DMS153 treated with DMSO at 0.1 percent for 48 hours (cell line): Measurements from ENCODE around the gene MED20.
A peak's percentile ranks its signal among the peaks of the same experiment; 100 is the strongest.
"Not testable (repeated sequence)": the region's sequence is repeated elsewhere in the genome, so short reads cannot be mapped to it uniquely, and the experiment has no call there.

Experiments used
- DNase-seq: peaks from one replicate; lab custom pipeline; 2025; ENCODE audit not compliant: unreplicated experiment; lab: John Stamatoyannopoulos, UW

MED20 gene, protein sequence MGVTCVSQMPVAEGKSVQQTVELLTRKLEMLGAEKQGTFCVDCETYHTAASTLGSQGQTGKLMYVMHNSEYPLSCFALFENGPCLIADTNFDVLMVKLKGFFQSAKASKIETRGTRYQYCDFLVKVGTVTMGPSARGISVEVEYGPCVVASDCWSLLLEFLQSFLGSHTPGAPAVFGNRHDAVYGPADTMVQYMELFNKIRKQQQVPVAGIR

GRCh38 chr6:41920921-41921711, at the start of gene MED20, which contains the start of gene BYSL:
TSS of gene MED20 (minus strand) at chr6:41921139. CDS start at chr6:41921018, 121 bp downstream.
TSS of gene BYSL (plus strand) at chr6:41921499. CDS start at chr6:41921563, 64 bp downstream.
- DNase-seq: peak; percentile 94

DNA sequence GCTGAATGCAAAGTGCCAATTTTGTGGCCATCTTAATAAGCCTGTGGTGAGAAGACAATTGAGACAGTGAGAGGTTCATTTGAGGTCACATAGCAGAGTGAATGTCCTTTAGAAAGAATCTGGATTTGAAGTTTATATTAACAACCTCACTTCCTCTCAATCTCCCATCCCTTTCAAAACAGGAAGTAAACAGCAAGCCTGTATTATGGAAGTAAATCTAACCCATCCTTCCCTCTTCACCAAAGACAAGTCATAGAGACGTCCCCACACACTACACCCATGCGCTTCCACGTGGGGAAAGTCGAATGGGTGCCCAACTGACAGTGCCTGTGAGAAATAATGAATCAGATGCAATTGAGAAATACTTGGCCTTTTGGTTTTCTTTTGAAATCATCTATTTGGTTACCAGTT, 49.5 kb upstream of the MED20 start:
- DNase-seq: no peak

DNA sequence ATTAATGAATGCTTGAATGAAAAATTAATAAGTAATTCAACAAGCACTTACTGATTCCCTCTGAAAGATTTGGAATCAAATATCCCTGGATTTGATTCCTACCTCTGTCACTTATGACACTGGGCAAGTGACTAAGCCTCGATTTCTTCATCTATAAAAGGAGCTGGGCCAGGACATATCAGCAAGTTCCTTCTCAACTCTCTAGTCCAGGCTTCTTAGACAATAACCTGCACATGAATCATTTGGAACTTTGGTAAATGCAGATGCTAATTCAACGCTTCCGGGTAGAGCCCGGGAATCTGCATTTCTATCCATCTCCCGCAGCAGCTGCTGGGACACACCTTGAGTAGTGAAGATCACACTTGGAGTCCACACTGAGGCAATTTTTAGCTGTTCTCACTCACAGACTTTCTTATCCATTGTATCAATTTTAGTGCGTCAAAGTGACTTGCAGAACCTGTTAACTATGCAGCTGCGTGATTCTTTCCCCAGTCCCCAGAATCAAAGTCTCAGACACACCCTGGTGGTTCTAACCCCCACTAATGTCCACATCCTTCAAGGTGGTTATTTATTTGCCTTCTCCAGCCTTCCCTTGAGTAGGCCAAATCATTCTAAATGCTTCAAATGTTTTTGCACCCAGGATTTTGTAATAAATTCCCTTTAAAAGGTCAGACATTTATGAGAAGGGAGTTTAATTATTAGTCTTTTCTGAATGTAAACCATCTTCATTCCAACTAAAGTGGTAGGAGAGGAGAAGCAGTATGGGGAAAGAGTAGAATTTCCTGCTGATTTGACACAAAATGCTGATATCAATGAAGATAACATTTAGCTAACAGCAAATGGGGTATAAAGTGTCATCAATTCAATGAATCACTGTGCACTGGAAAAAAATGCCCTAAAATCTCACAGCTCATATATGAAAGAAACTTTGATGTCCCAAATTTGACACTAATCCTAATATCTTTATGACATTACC, 46.7 kb upstream of the MED20 start:
- no peak for DNase-seq

- DNase-seq: no peak
Observed at GRCh38 chr6:41966961-41967311, 46.0 kb upstream of the MED20 start.

DNA sequence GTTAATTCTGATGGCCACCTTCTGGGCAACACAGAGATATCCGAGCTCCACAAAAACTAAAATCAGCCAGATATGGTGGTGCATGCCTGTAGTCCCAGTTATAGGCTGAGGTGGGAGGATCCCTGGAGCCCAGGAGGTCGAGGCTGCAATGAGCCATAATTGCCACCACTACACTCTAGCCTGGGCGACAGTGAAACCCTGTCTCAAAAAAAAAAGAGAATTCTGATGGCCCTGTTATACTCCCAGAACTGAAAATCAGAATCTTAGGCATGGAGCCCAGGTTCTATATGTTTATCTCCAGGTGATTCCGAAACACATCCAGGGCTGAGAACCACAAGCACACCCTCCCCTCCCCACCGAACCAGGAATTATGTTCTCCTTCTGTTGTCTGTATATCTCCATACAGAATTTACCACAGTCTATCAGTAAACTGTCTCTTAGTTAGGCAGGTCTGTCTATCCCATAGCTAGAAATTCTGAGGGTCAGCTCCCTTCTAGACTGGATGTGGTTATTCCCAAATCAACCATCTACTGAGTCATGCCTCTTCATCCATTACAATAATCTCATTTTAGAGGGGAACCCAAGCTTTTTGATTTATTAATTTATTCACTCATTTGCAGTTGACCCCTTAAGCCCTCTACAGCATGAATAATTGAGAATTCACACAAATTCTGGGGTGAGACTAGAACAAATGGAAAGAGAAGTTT, 45.4 kb upstream of the MED20 start:
- DNase-seq: no peak

DNA sequence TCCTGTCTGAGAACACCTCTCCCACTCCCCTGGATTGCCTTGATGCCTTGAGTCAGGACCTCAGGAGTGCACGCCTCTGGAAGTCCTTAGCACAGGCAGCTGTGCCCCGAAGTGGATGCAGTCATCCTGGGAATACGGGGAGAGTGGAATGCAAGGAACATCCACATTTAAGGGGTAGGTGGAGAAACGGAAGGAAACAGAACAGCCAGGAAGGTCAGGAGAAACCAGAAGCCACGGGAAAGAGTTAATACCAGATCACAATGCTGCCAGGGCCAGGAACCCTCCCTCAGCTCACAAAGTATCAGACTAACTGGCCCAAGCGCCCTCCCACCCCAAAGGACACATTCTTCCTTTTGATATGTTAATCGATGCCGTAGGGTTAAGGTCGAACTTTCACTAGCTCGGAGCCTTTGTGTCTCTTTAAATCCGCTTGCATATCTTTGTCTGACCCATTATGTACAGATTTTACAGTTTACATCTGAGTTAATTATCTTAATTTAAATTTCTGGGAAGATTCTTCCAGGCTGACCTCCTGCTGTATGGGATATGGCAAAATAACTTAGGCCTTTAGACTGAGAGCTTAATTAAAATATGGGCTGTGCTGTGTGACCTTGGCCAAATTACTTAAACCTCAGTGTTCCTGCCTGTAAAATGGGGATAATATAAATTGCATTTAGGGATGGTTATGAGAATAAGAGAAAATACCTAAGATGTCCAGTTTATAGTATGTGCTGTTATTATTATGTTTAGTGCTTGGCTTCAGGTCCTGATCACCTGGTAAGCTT, 44.7 kb upstream of the MED20 start:
- DNase-seq: no peak

DNA sequence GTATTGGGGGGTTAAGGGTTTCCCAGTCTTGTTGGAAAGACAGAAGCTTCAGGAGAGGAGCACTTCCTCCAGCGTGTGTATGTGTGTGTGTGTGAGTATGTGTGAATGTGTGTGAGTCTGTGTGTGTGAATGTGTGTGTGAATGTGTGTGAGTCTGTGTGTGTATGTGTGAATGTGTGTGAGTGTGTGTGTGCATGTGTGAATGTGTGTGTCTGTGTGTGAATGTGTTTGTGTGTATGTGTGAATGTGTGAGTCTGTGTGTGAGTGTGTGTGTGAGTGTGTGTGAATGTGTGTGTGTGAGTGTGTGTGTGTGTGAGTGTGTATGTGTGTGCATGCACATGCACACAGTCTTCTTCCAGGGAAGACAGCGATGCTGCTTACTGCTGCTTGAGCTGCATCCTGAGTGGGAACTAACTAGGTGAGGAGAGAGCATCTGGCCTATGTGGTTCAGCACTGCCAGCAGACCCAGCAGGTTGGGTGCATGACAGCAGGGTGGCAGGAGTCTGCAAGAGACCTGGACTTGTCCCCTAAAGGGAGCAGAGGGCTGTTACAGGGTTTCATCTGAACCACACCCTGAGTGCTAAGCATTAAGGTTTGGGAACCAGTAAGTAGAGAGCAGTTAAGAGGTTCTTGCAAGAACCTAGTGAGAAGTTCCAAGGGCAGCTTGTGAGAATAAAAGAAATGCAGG, 43.4 kb upstream of the MED20 start:
- no peak for DNase-seq

GRCh38 chr6:41963371-41963770, 42.4 kb upstream of the MED20 start:
- no peak for DNase-seq

DNA sequence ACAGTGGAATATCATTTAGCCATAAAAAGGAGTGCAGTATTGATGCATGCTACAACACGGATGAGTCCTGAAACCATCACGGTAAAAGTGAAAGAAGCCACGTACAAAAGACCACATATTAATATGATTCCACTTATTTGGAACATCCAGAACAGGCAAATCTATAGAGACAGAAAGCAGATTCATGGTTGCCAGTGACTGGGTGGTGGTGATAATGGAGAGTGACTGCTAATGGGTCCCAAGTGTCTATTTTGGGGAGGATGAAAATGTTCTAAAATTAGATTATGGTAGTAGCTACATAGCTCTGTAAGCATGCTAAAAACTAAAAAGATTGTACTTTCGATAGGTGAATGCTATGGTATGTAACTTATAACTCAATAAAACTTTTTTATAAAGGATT, 39.1 kb upstream of the MED20 start:
- DNase-seq: no peak

DNA sequence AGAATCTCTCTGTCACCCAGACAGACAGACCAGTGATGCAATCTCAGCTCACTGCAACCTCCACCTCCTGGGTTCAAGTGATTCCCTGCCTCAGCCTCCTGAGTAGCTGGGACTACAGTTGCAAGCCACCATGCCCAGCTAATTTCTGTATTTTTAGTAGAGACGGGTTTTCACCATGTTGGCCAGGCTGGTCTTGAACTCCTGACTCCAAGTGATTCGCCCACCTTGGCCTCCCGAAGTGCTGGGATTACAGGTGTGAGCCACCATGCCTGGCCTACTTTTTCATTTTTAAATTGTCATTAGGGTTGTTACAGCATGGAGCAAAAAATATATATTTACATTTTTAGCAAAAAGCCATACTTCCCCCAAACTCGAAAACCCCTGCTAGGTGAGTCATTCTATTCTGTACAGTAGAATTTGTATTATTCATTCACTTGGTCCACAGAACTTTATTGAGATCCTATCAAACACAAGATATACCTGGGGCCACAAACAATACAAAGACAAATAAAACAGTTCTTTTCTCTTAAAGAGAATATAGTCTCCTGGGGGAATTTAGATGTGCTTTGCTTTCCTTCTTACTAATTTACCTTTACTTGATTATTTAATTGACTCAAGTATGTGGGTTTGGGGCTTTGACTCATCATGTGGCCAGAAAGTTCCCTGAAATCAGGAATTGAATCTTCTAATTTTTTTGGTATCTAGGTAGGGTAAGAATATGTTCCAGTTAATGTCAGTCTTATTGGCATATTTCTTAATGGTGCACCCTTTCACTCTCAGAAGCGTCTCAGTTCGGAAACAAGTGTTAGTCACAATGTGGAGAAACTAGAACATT, 37.3 kb upstream of the MED20 start:
- DNase-seq: no peak

GRCh38 chr6:41957117-41957516, 36.2 kb upstream of the MED20 start:
- DNase-seq: no peak

DNA sequence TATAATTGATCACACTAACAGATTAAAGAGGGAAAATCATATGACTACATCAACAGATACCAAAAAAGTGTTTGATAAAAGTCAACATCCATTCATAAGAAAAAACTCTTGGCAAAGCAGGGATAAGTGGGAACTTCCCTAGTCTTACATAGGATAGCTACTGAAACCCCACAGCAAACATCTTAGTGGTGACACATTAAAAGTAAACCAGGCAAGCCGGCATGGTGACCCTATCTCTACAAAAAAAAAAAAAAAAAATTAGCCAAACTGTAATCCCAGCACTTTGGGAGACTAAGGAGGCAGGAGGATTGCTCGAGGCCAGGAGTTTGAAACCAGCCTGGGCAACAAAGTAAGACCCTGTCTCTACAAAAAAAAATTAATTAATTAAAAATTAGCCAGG, 34.5 kb upstream of the MED20 start:
- DNase-seq: no peak

DNA sequence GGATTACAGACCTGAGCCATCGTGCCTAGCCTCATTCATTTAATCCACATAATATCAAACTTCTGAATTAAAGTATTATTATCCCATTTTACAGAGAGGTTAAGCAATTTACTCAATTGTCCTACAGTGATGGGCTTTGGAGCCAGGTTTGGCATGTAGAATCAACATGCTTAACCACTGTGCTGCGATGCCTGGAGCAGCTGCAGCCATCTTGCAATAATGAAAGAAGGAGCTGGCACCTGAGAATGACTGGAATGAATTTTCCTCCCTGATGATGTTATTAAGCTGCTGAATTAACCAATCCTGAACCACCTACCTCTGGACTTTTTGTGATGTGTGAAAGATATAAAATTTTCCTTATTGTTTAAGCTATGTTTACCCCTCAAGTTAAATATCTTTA, 33.7 kb upstream of the MED20 start:
- no peak for DNase-seq

- DNase-seq: no peak
Observed at GRCh38 chr6:41947581-41948220, 26.8 kb upstream of the MED20 start.

DNA sequence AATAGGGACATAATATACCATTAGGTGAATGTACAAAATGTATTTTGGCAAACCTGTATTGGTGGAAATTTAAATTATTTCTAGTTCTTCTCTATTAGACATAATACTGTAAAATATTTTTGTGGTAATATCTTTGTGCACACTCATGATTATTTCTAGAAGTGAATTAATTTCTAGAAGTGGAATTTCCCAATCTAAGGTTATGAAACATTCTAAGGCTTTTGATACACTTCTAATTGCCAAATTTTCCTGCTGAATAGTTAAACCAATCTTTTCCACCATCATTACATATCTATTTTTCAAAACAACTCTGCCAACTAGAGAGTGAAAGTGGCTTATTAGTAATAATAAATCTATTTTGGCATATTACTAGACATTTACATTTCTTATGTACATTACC, 22.5 kb upstream of the MED20 start:
- DNase-seq: no peak

DNA sequence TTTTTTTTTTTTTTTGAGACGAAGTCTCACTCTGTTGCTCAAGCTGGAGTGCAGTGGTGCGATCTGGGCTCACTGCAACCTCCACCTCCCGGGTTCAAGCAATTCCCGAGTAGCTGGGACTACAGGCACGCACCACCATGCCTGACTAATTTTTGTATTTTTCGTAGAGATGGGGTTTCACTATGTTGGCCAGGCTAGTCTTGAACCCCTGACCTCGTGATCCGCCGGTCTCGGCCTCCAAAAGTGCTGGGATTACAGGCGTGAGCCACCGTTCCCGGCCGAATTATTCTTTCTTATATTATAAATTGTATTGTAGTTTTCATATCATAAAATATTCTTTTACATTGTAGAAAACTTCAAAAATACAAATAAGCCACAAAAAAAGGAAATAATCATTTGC, 21.9 kb upstream of the MED20 start:
- DNase-seq: not testable (repeated sequence)

DNA sequence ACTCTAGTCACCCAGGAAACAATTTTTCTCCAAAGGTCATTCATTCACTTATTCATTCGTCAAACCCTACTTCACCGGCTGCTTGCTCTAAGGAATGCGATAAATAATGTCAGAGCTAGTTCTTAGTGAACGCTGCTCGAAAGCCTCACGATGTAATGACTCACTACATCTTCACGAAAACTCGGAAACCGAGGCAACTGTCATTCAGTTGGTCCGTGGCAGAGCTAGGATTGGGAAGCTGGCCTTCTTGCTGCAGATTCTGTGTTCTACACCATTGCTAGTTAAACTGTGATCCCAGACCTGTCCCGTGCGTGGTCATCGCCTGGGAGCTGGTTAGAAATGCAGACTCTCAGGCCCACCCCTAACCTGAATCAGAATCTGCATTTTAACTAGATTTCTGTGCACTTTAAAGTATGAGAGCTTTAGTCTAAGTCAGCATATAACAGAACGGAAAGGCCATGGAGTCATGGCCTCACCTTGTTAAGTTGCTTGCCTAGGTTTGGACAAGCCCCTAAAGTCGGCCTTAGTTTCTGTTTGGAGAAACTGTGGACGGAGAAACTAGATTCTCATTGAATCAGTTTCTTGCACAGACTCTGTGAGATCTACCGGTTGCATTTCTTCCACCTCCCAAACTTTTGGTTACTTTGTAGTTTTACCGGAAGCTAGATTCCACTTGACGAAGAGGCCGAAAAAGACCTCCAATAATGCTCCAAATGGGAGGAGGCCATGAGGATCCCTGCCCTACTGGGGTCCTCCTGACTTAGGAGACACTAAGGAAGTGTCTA, 21.3 kb upstream of the MED20 start:
- no peak for DNase-seq
